Measurements from ENCODE around the gene RPS23. TPM values are rescaled to one million over a fixed set of nuclear protein-coding genes. Genes with fewer than 3 reads are reported as not detected.

The RPS23 gene
- total RNA-seq = 3,227 TPM

GRCh38 chr5:82277987-82278710 is at the start of gene RPS23:
TSS of gene RPS23 (minus strand) at chr5:82278354. CDS start at chr5:82278323, 31 bp downstream.

Small RNA genes lying within 50 kb of the gene (small RNA-seq; reads per million reads assigned to genes)
- not detected for gene AC010598.1

Measured in diencephalon (tissue), 1 donor.